Fibroblast of the aortic adventitia (primary cell): ENCODE results near the gene ZEB1. TPM values are rescaled to one million over a fixed set of nuclear protein-coding genes. Genes with fewer than 3 reads are reported as not detected.

Source experiments
- DNase-seq: peaks from one replicate; pipeline ENCODE4 v3.0.0-alpha.2; 2010; ENCODE audit warnings: low read depth
- H3K4me3 ChIP-seq: 2 replicates; pipeline ENCODE4 v1.5.1; 2011; ENCODE audit warnings: low read depth, mild to moderate bottlenecking, control low read depth, low read length, moderate library complexity
- total RNA-seq: library from RNA; depleted of rRNA; stranded (reverse); fragments of >200 nt; gene quantifications from 2 replicates; pipeline ENCODE4 v1.2.3, GENCODE V29; 2012; ENCODE audit warnings: low replicate concordance
- TF ChIP-seq, protein P1 (sequence below): IDR thresholded peaks from 2 replicates; pipeline ENCODE4 v1.5.1; 2011; ENCODE audit warnings: mild to moderate bottlenecking, low read length, control low read depth, inconsistent platforms; ENCODE audit not compliant: insufficient read depth

The ZEB1 gene
- total RNA-seq, 1 donor: 153 TPM

DNA sequence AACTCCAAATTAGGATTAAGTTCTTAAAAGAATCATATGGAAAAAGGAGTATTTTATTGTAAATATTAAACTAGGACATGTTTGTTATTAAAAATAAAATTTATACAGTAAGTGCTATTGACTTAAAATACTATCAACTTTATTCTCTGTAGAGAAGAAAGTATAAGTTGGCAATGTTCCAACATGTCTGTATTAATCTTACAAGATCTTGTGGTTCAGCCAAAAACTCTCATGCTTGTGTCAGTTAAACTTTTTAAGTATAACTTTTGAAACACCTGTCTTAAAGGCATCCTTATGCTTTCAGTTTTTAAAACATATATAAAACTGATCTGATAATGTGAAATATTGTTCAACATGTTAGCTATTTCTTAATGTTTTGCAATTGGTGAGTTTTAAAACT lies 160.7 kb downstream of the ZEB1 start:
- DNase-seq: peak; percentile 34
- H3K4me3 ChIP-seq: no peak overlapping the region
- TF ChIP-seq, protein P1, sequence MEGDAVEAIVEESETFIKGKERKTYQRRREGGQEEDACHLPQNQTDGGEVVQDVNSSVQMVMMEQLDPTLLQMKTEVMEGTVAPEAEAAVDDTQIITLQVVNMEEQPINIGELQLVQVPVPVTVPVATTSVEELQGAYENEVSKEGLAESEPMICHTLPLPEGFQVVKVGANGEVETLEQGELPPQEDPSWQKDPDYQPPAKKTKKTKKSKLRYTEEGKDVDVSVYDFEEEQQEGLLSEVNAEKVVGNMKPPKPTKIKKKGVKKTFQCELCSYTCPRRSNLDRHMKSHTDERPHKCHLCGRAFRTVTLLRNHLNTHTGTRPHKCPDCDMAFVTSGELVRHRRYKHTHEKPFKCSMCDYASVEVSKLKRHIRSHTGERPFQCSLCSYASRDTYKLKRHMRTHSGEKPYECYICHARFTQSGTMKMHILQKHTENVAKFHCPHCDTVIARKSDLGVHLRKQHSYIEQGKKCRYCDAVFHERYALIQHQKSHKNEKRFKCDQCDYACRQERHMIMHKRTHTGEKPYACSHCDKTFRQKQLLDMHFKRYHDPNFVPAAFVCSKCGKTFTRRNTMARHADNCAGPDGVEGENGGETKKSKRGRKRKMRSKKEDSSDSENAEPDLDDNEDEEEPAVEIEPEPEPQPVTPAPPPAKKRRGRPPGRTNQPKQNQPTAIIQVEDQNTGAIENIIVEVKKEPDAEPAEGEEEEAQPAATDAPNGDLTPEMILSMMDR: no peak

DNA sequence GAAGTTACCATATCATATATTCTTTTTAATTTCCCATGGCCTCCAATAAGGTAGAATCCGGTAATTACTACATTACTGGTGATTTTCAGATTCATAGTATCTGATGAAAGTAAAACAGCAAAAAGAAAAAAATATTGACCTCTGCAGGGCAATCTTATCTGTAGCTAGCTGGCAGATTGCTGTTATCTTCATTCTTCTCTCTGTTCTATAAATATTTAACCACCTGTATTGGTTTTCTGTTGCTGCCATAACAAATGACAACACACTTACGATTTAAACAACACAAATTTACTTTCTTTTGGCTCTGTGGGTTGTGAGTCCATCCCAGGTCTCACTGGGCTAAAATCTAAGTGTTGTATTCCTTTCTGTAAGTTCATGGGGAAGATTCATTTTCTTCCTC lies 164.5 kb downstream of the ZEB1 start:
- DNase-seq: no peak
- no peak overlapping the region for H3K4me3 ChIP-seq
- TF ChIP-seq, protein P1: no peak

DNA sequence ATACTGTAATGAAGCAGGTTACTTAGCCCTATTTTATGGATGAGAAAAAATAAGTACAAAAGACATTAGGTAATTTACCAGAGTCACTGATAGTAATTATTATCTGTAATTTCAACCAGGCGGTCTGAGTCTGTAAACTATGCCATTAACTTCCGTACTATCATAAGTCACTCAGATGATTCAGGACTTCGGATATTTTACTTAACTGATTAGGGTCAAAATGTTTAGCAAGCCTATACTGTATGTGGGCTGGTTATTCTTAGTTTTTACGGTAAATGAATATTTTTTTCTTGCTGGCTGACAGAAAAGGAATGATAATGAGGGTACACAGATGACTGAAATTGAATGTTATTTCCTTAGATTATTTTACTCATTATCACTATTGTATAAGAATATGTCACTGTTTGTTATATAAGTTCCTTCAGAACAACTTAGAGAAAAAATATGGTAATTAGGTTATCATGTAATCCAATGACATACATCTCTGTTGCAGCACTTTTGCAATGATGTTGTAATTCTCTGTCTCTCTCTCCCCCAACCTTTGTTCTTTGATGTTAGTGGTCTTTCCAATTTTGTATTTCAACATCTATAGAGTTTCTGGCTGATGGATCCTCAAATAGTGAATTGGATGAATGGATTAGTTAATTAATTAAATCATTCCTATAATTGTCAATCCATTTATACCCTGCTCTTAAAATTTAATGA lies 165.6 kb downstream of the ZEB1 start:
- TF ChIP-seq, protein P1: no peak
- peak; percentile 58 for DNase-seq
- no peak overlapping the region for H3K4me3 ChIP-seq

DNA sequence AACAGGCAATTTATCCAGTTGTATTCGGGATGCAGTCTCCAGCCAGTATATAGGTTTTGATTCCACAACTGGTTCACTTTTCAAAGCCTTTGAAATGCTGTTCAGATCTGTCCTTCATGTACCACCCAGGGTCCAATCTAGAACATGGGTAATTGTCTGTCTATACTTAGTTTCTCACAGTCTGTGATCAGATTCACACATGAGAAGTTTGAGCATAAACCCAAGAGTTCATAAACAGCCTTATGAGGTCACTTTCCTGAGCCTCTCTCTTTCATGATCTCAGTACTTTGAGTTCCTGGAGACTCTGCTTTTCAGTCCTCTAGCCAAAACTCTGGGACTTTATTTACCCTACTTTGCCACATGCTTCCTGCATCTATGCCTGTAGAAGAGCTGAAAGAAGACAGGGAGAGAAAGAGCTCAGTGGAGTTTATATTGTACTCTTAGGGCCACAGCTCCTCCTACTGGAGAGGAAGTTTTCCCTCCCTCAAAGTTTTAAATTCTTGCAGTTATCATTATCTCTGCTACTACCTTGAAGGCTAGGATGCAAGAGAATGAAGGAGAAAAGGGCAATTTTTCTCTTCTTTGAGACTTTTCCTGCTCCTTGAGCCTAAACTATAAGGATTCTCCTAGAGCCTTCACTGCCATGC lies 172.0 kb downstream of the ZEB1 start:
- peak; percentile 63 for DNase-seq

DNA sequence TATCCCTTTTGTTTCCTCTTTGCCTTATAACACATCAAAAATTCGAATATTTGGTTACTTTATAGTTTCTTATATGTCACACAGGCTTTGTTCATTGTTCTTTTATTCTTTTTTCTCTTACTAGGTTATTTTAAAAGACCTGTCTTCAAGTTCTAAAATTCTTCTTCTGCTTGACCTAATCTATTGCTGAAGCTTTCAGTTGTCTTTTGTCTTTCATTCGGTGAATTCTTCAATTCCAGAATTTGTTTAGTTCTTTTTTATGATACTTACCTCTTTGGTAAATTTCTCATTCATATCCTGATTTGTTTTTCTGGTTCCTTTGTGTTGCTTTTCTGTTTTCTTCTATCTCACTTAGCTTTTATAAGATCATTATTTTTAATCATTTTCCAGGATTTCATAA lies 188.4 kb downstream of the ZEB1 start:
- TF ChIP-seq, protein P1: no peak
- H3K4me3 ChIP-seq: no peak overlapping the region
- peak; percentile 13 for DNase-seq

More for the DNA sequence above, 172.0 kb downstream of the ZEB1 start:
- TF ChIP-seq, protein P1: peak; percentile 46
- H3K4me3 ChIP-seq: no peak overlapping the region

DNA sequence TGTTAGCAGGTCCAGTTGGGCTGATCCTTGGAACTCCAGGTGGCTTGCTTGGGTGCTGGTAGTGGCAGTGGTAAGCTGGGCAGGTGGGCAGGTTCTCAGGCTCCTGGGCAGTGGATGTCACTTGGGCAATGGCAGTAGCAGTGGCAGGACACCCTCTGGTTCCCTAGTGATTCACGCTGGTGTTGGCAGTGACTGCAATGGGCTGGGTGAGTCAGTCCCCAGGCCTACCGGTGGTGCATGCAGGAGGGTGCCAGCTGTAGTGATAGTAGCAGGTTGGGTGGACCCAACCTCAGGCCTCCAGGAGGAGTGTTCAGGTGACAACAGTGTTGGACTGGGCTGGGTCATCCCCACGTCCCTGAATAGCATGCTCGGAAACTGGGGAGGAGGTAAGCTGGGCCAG lies 189.2 kb downstream of the ZEB1 start:
- no peak for DNase-seq
- H3K4me3 ChIP-seq: no peak overlapping the region
- TF ChIP-seq, protein P1: no peak
